Activated naive CD8-positive, alpha-beta T cell (primary cell): ENCODE measurements around the gene CLCF1.
A peak's percentile ranks its signal among the peaks of the same experiment; 100 is the strongest.

ENCODE experiments used
- H3K27ac Mint-ChIP-seq: one replicate; pipeline ENCODE4 v1.8.0; 2021; ENCODE audit warnings: mixed read lengths
- H3K27me3 Mint-ChIP-seq: one replicate; pipeline ENCODE4 v1.8.0; 2021; ENCODE audit warnings: mixed read lengths
- H3K36me3 Mint-ChIP-seq: one replicate; pipeline ENCODE4 v1.8.0; 2021; ENCODE audit warnings: mixed read lengths
- H3K4me1 Mint-ChIP-seq: one replicate; pipeline ENCODE4 v1.8.0; 2021; ENCODE audit warnings: low read depth, mixed read lengths
- H3K4me3 Mint-ChIP-seq: one replicate; pipeline ENCODE4 v1.8.0; 2021; ENCODE audit warnings: mild to moderate bottlenecking, mixed read lengths
- H3K9me3 Mint-ChIP-seq: one replicate; pipeline ENCODE4 v1.8.0; 2021; ENCODE audit warnings: low read depth, mixed read lengths

The CLCF1 gene

DNA sequence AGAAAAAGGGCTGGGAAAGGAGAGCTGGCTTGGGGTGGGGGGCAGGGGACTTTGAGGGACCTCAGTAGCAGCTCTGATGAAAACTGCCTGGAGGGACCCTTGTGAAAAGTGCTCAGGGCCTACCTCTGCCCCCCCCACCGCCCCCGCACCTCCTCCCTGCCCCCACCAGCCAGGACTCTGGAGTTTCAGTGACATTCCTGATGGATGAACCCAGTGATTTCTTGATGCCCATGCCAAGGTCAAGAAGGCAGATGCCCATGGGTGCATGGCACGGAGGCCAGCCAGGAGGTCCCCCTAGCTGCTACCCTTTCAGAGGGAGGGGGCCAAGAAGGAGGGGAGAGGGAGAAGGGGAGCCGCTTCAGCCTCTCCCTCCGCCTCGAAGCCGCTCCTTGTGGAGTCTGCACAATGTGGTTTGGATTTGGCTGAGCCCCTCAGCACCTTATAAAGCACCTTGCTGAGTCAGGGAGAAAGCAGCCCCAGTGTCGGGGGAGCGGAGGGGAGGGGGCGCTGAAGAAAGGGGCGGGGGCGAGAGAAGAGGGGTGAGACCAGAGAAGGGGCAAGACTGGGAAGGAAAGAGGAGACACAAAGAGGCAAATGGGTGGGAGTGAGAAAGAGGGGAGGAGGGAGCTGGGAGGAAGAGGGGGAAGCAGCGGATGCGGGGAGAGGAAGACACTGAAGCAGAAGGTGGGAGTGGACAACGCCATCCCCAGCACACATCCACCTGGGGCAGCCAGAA lies 2.1 kb upstream of the CLCF1 start:
- H3K9me3 Mint-ChIP-seq = no peaks in the 10 kb centered on the region
- no peaks in the 10 kb centered on the region for H3K27me3 Mint-ChIP-seq
- H3K4me1 Mint-ChIP-seq = peaks cover 28% of the 10 kb centered on the region
- H3K4me3 Mint-ChIP-seq = no peak overlapping the region
- no peak overlapping the region for H3K27ac Mint-ChIP-seq
- no peaks in the 10 kb centered on the region for H3K36me3 Mint-ChIP-seq

DNA sequence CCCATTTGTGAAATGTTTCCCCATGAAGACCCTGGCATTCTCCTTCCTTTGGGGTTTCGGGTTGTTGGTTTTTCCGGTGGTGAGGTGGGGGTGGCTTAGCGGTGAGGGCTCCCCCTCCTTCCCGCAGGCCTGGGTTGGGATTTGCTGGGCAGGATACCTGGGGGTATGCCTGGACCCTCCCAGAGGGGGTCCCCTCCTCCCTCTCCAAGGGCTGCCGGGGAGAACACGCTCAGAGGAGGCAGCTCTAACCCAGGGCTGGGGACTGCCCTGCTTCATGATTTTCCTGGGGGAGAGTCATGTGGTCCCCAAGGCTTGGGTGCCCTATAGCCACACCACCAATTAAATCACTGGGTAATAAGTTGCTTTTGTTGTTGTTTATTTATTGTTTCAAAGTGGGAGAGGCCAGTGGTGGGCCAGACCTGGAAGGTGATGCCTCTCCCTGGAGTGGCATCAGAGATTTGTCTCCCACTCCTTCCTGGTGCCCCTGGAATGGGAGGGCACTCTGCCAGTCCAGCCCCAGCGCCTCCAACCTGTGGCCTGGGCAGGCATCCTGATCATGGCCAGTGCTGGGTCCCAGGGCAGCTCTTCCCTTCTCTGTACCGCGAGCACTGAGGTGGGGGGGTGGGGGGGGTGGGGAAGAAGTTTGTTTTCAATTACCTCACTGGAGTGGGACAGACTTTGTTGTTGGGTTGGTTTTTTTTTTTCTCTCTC lies 1.3 kb upstream of the CLCF1 start:
- Mint-ChIP-seq H3K27ac (no peak overlapping the region), H3K36me3 (no peaks in the 10 kb centered on the region), H3K4me3 (peak overlapping the region; percentile 89), H3K27me3 (no peaks in the 10 kb centered on the region), H3K4me1 (peaks cover 30% of the 10 kb centered on the region), H3K9me3 (no peaks in the 10 kb centered on the region)

DNA sequence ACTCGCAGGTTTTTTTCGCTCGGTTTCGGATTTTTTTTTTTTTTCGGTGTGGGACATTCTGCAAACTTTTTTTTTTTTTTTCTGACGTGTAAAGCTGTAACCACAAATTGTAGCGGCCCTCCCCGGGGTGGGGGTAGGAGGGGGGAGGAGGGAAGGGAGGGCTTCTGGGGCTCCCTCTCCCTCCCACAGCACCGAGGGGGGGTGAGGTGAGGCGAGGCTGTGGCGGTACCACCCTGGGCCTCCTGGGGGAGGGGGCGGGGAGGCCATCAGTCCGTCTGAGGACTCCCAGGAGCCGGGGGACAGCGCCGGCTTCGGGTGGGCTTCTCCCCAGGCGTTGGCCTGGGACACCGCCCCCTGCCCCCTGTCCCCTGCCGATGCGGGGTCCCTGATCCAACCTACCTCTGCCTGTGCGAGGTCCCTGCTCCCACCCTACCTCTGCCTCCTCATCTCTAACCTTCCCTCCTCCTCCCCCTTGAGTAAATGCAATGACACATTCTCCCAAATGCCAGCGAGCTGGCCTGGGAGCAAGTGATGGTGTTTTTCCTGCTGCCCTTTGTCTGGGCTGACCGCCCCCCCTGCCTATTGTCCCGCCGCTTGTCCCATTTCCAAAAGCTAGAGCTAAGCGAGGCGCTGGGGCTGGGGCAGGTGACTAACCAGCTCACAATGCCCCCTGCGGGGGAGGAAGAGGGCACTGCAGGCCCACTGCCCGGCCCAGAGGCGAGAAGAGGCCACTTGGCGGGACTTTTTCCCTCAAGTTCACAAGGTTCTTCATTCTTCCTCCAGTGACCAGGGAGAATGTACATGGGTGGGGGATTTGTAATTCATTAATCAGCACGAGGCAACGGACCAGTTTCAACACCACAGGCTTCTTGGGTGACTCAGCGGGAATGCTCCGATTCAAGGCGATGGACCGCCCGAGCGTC lies 511 bp upstream of the CLCF1 start:
- Mint-ChIP-seq H3K27me3 (no peaks in the 10 kb centered on the region), H3K4me1 (peaks cover 31% of the 10 kb centered on the region), H3K27ac (peak overlapping the region; percentile 16), H3K36me3 (no peaks in the 10 kb centered on the region), H3K9me3 (no peaks in the 10 kb centered on the region), H3K4me3 (peak overlapping the region; percentile 89)

DNA sequence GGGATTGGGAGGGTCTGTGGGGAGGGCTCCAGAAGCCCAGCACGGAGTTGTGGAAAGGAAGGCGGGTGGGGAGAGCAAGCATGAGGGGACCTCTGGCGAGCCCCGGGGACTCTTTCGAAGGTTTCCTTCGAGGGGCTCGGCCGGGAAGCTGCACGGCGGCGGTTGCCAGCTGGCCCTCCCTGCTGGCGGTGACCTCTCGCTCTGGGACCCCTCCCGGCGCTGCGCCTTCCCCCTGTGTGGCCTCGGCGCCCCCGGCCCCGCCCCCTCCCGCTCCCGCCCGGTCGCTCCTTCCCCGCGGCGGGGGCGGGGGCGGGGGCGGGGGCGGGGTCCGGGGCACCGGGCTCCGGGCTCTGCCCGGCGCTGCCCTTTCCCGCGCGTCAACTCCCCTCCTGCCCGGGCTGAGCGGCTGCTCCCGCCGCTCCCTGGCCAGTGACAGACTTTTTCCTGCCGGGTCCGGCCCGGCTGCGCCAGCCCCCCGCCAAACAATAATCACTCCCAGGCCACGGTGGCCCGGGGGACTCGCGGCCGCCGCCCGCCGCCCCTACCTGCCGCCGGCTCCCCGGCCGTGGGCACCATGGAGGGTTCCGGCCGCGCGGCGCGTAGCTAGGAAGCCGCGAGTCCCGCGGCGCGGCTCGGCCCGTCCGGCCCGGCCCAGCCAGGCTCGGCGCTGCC lies 941 bp downstream of the CLCF1 start:
- Mint-ChIP-seq H3K4me1 (peaks cover 41% of the 10 kb centered on the region), H3K4me3 (no peak overlapping the region), H3K27me3 (no peaks in the 10 kb centered on the region), H3K36me3 (no peaks in the 10 kb centered on the region), H3K27ac (no peak overlapping the region), H3K9me3 (no peaks in the 10 kb centered on the region)

DNA sequence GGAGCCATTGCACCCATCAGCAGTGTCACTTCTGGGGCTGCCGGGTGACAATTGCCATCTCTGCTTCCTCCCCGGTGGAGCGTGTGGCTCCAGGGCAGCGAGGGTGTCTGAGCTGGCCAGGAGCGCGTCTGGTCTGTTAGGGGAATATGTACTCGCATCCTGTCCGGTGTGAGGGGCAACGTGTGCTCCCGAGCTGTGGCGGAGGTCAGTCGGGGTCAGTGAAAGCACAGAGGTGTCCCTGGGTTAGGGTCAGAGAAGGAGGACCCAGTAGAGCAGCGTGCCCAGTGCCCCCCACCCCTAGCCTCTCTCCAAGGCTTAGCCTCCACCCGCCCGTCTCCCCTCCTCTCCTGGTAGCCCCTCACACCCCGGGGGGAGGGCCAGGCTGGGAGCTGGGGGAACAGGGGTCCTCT lies 1.5 kb downstream of the CLCF1 start:
- Mint-ChIP-seq H3K9me3 (no peaks in the 10 kb centered on the region), H3K27me3 (no peaks in the 10 kb centered on the region), H3K4me1 (peaks cover 41% of the 10 kb centered on the region), H3K27ac (peak overlapping the region; percentile 19), H3K36me3 (no peaks in the 10 kb centered on the region), H3K4me3 (peak overlapping the region; percentile 82)

DNA sequence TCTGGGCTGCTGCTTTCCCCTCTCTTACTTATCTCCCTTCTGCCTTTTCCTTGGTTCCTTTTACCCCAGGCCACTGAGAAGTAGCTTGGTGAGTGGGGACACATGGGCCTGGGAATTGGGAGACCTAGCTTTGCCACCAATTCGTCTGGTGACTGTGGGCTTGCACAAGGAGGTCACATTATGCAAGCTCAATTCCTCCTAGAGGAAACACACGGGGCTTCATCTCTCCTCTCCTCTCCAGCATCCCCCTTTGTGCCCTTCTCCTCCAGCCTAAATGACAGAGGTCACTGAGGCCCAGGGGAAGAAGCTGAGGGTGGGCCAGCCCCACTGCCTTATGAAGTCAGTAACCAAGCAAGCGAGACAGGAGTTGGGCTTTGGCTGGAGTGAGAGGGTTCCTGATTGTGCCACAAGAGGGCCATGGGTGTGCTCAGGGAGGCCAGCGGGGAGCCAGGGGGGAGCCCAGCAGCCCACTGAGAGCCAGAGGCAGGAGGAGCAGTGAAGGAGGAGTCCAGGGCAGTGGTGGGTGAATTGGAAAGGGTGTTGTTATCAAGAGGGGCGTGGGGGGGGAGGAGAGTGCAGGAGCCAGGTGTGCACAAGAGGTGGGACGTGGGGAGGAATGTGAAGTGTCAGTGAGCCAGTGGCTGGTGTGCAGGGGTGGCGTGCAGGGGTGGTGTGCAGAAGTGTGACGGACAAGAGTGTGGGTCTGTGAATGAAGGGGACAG lies 2.0 kb downstream of the CLCF1 start:
- Mint-ChIP-seq H3K9me3 (no peaks in the 10 kb centered on the region), H3K27me3 (no peaks in the 10 kb centered on the region), H3K27ac (no peak overlapping the region), H3K36me3 (no peaks in the 10 kb centered on the region), H3K4me3 (peak overlapping the region; percentile 82), H3K4me1 (peaks cover 41% of the 10 kb centered on the region)

DNA sequence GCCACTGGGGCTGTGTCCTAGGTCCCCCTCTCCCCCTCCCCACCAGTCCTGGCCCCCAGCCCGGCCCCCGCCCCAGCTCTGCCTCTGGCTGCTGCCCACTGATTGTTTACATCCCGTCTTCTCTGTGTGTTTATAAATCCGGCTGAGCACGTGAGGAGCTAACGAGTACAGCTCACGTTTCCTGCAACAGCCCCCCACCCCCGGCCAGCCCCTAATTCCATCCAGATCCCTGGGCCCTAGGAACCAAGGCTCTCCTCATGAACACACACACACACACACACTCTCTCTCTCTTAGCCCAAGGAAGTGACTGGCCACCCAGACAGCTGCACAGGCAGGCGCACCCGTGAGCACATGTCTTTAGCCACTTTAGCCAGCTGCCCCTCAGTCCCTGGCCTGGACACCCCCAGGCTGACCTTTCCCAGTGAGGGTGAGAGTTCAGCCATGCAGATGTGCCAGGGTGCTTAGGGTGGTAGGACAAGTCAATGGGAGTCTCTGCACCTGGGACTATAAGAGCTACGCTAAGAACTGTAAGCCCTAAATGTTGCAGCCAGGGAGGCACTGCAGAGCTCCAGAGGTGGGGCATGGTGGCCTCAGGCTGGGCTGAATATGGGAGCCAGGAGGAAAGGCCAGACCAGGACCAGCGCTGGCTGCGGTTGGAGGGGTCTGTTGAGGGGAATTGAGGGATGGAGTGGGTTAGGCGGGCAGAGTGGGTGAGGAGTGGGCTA lies 2.9 kb downstream of the CLCF1 start:
- no peaks in the 10 kb centered on the region for H3K27me3 Mint-ChIP-seq
- H3K4me3 Mint-ChIP-seq = peak overlapping the region; percentile 61
- no peaks in the 10 kb centered on the region for H3K9me3 Mint-ChIP-seq
- H3K36me3 Mint-ChIP-seq = no peaks in the 10 kb centered on the region
- H3K27ac Mint-ChIP-seq = no peak overlapping the region
- peaks cover 47% of the 10 kb centered on the region for H3K4me1 Mint-ChIP-seq

DNA sequence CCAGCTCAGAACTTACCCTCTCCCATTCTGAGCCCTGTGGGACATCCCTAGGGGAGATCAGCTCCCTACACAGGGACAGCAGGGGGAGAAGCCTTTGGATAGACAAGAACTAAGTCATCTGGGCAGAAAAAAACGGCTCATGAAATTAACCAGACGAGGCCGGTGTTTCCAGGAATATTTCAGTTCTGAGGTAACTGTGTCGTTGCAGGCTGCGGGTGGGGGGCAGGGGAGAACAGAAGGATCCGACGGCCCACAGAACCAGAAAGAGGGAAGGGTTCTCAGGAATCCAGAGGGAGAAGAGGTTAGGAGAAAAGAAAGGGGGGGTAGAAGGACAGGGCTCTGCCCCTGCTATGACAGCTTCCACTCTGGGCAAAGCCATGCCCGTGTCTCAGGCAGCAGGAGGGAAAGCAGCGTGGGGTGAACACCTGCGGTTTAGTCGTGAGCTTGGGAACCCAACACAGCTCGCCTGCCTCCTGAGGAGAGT lies 3.6 kb downstream of the CLCF1 start:
- H3K27ac Mint-ChIP-seq = no peak overlapping the region
- no peaks in the 10 kb centered on the region for H3K27me3 Mint-ChIP-seq
- no peaks in the 10 kb centered on the region for H3K9me3 Mint-ChIP-seq
- H3K4me3 Mint-ChIP-seq = no peak overlapping the region
- H3K4me1 Mint-ChIP-seq = peaks cover 50% of the 10 kb centered on the region
- H3K36me3 Mint-ChIP-seq = no peaks in the 10 kb centered on the region

DNA sequence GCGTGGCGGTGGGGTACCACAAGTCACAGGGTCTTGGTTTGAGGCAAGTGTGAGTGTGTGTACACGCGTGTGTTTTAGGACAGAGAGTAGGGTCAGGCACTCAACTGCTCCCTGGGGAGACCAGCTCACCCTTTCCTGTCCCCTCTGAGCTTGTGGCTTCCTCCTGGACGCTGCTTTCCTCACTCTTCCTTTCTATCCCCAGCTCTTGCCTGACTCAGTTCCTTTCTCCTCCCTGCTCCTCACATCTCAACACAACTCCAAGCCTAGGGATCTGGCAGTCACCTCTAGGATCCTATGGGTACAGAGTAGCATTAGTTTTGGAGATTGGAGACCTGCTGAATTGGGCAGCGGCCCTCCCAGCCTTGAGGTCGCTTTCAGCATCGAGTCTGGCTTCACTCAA lies 4.1 kb downstream of the CLCF1 start:
- peaks cover 50% of the 10 kb centered on the region for H3K4me1 Mint-ChIP-seq
- H3K36me3 Mint-ChIP-seq = no peaks in the 10 kb centered on the region
- no peaks in the 10 kb centered on the region for H3K9me3 Mint-ChIP-seq
- no peaks in the 10 kb centered on the region for H3K27me3 Mint-ChIP-seq
- H3K4me3 Mint-ChIP-seq = no peak overlapping the region
- H3K27ac Mint-ChIP-seq = no peak overlapping the region

DNA sequence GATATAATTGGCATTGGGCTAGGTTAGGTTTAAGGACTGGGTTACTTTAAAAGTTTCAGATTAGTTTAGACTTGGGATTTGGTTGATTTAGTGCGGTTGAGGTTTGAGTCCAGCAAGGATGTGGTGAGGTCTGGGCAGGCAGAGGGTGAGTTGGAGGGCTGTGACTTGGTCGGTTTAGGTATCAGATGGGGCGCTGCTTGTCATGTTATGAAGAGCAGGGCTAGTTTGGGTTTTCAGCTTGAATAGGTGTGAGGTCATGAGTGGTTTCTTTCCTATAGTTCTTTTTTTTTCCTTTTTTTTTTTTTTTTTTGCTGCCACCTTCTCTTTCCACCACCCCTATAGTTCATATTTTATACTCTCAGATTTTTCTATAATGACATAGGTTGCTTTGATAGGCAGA lies 4.8 kb downstream of the CLCF1 start:
- H3K9me3 Mint-ChIP-seq = no peaks in the 10 kb centered on the region

DNA sequence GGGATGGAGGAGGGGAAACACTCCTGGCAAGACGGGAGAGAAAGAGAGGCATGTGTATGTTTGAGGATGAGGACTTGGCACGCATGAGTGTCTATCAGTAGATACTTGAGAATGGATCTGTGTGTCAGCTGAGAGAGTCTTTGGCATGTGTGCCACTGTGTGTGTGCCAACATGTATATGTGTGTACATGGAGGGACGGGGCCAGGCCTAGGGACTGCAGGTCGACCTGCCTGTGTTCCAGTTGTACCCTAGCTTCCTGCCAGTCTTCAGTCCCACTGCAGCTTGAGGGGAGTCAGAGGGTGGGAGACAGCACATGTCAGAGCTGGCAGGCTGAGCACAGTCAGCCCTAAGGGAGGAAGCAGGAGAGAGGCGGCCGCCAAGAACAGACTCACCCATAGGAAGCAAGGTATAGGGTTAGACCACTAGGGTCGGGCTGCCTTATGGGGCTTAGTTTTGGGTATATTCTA lies 5.6 kb downstream of the CLCF1 start:
- Mint-ChIP-seq H3K9me3 (no peaks in the 10 kb centered on the region), H3K4me3 (no peak overlapping the region), H3K27me3 (no peaks in the 10 kb centered on the region), H3K36me3 (no peaks in the 10 kb centered on the region), H3K27ac (no peak overlapping the region), H3K4me1 (peaks cover 55% of the 10 kb centered on the region)

More for the DNA sequence above, 4.8 kb downstream of the CLCF1 start:
- Mint-ChIP-seq H3K4me3 (no peak overlapping the region), H3K27ac (no peak overlapping the region), H3K4me1 (peaks cover 52% of the 10 kb centered on the region), H3K27me3 (no peaks in the 10 kb centered on the region), H3K36me3 (no peaks in the 10 kb centered on the region)

DNA sequence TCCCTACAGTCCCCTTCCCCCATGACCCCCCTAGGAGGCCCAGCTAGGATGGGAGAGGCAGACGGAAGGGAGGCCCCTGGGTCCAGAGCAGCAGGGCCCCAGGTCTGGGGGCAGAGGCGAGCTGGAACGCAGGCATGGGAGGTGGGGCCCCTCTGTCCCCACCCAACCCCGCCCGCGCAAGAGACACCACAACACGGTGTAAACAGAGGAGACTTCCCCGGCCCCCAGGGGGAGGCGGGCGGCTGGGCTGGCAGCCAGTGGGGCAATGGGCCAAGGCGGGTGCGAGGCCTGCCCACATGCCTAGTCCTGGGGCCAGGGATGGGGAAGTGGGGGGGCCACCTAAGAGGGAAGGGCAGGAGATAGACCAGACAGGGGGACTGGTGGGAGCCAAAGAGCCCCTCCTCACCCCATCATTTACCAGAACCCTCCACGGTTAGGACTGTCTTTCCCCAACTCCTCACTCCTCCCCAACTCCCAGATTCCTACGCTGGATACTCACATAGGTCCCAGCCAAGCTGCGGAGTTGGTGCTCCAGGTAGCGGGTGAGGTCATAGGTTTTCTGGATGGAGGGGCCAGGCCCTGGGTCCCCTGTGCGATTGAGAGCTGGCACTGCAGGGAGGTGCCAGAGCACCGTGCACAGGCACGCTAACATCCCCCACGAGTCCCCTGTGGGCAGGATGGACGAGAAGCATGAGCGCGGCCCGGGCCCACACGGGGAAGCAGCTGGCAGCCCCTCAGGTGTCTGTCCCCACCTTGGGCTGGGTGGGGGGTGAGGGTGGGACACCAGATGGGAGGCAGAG lies 6.2 kb downstream of the CLCF1 start:
- H3K27me3 Mint-ChIP-seq = no peaks in the 10 kb centered on the region
- H3K36me3 Mint-ChIP-seq = no peaks in the 10 kb centered on the region
- peaks cover 56% of the 10 kb centered on the region for H3K4me1 Mint-ChIP-seq
- no peak overlapping the region for H3K27ac Mint-ChIP-seq
- H3K9me3 Mint-ChIP-seq = no peaks in the 10 kb centered on the region
- no peak overlapping the region for H3K4me3 Mint-ChIP-seq

DNA sequence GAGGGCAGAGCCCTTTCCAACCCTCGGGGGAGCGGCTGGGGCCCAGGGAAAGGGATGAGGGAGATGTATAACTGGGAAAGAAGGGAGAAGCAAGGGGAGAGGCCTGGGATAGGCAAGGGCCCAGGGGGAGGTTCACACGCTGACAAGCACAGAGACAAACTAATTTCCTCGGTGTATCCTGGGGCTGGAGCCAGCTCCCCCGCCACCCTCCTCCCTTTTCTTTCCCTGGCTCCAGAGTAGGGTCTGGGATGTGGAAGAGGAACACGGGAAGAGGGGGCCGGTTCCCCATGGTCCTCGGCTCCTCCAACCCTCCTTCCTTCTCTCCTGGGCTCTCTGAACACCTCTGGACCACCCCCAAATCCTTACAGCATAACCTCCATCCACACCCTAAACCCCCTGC lies 6.9 kb downstream of the CLCF1 start:
- Mint-ChIP-seq H3K27ac (no peak overlapping the region), H3K36me3 (no peaks in the 10 kb centered on the region), H3K9me3 (no peaks in the 10 kb centered on the region), H3K4me1 (peaks cover 52% of the 10 kb centered on the region), H3K4me3 (no peak overlapping the region), H3K27me3 (no peaks in the 10 kb centered on the region)
